Endothelial cell of umbilical vein (primary cell): Measurements from ENCODE around the gene RANBP6. TPM values are rescaled to one million over a fixed set of nuclear protein-coding genes. Genes with fewer than 3 reads are reported as not detected.

Experiments
- BruUV-seq: library from RNA; stranded (reverse); fragments of 400-500 nt; replicated peaks from 2 replicates; lab custom pipeline; 2021; lab: Mats Ljungman, UMichigan
- CTCF ChIA-PET: fragments of 300-600, 350-600 bp; sonication (Branson Sonifier 250); formaldehyde crosslinking; loops from one replicate; lab custom pipeline; 2021; ENCODE audit warnings: antibody characterized with exemption, inconsistent platforms; lab: Charles Lee
- POLR2A ChIA-PET: fragments of 300-600, 350-600 bp; sonication (Branson Sonifier 250); formaldehyde crosslinking; loops from one replicate; lab custom pipeline; 2021; ENCODE audit warnings: antibody characterized with exemption, inconsistent platforms; lab: Charles Lee
- DNase-seq: peaks from one replicate; pipeline ENCODE4 v3.0.0-alpha.2; 2011; ENCODE audit warnings: low read depth, low spot score
- FAIRE-seq: peaks from 2 replicates; lab custom pipeline; 2011; peaks lifted over from hg19 to GRCh38; lab: Jason Lieb, UNC
- H2AFZ ChIP-seq: 2 replicates; pipeline ENCODE4 v1.6.0; 2012; ENCODE audit warnings: low read depth, low read length, control low read depth, inconsistent platforms
- H3K27ac ChIP-seq: 2 replicates; pipeline ENCODE4 v1.5.1; 2011; ENCODE audit warnings: low read depth, mild to moderate bottlenecking, control low read depth, low read length, moderate library complexity; ENCODE audit not compliant: insufficient read depth
- H3K27me3 ChIP-seq, 2 experiments: 2 replicates each; pipeline versions ENCODE4 v1.6.0 to v1.6.1; 2011; ENCODE audit warnings: low read length in 2 of 2, mixed read lengths in 1 of 2; ENCODE audit not compliant: control insufficient read depth in 2 of 2, insufficient read depth in 2 of 2
- H3K36me3 ChIP-seq, 2 experiments: 2 replicates in 1 of 2; 3 replicates in 1 of 2; pipeline ENCODE4 v1.5.1; 2011; ENCODE audit warnings: low read length in 2 of 2, mild to moderate bottlenecking in 1 of 2, moderate library complexity in 1 of 2; ENCODE audit not compliant: control insufficient read depth in 2 of 2, insufficient read depth in 2 of 2; ENCODE audit errors: extremely low read depth in 1 of 2
- H3K4me1 ChIP-seq: 3 replicates; pipeline ENCODE4 v1.5.1; 2011; ENCODE audit warnings: mild to moderate bottlenecking, low read length; ENCODE audit not compliant: control insufficient read depth, insufficient read depth; ENCODE audit errors: extremely low read depth
- H3K4me2 ChIP-seq: 2 replicates; pipeline ENCODE4 v1.6.1; 2011; ENCODE audit warnings: low read length, control low read depth, mixed read lengths; ENCODE audit not compliant: insufficient read depth
- H3K4me3 ChIP-seq, 3 experiments: fragments of 200-600 bp in 1 of 3; sonication (generic), shearing (Covaris generic) in 1 of 3; replicated peaks in 1 of 3; 2 replicates each; pipeline ENCODE4 v1.5.1; 2011 to 2016; ENCODE audit warnings: control low read depth in 3 of 3, low read length in 3 of 3, mild to moderate bottlenecking in 2 of 3, inconsistent platforms in 1 of 3, low read depth in 1 of 3, moderate library complexity in 1 of 3; ENCODE audit not compliant: insufficient read depth in 1 of 3
- H3K79me2 ChIP-seq: 2 replicates; pipeline ENCODE4 v1.6.0; 2012; ENCODE audit warnings: low read length, inconsistent platforms; ENCODE audit not compliant: control insufficient read depth, insufficient read depth
- H3K9ac ChIP-seq: replicated peaks from 2 replicates; pipeline ENCODE3; 2011; ENCODE audit warnings: low read length, control low read depth; ENCODE audit not compliant: insufficient read depth; ENCODE audit errors: extremely low read depth
- H3K9me1 ChIP-seq: replicated peaks from 3 replicates; pipeline ENCODE4 v1.6.0; 2011; ENCODE audit warnings: mild to moderate bottlenecking, low read length; ENCODE audit not compliant: control insufficient read depth, insufficient read depth; ENCODE audit errors: extremely low read depth
- H3K9me3 ChIP-seq: replicated peaks from 2 replicates; pipeline ENCODE4 v1.5.1; 2012; ENCODE audit warnings: low read length, inconsistent platforms; ENCODE audit not compliant: control insufficient read depth, insufficient read depth
- H4K20me1 ChIP-seq: replicated peaks from 2 replicates; pipeline ENCODE3; 2011; ENCODE audit warnings: mild to moderate bottlenecking, low read length; ENCODE audit not compliant: control insufficient read depth, insufficient read depth; ENCODE audit errors: extremely low read depth
- CTCF ChIP-seq, 2 donors: IDR thresholded peaks; 1 replicate in 1 of 2; 2 replicates in 1 of 2; pipeline ENCODE4 v1.5.1; 2011; ENCODE audit warnings: low read length in 2 of 2, mild to moderate bottlenecking in 2 of 2, moderate library complexity in 2 of 2, control low read depth in 1 of 2, inconsistent platforms in 1 of 2, low read depth in 1 of 2; ENCODE audit not compliant: insufficient read depth in 1 of 2; ENCODE audit errors: extremely low read depth in 1 of 2
- EZH2 ChIP-seq: IDR thresholded peaks from 2 replicates; pipeline ENCODE4 v1.6.1; 2012; ENCODE audit warnings: borderline replicate concordance, low read depth, mild to moderate bottlenecking, moderate library complexity, low read length, inconsistent platforms; ENCODE audit not compliant: severe bottlenecking
- FOS ChIP-seq: IDR thresholded peaks from 2 replicates; pipeline ENCODE4 v1.6.1; 2011; ENCODE audit warnings: mild to moderate bottlenecking, low read length, moderate library complexity, borderline replicate concordance; ENCODE audit not compliant: insufficient read depth
- GATA2 ChIP-seq: IDR thresholded peaks from 2 replicates; pipeline ENCODE4 v1.7.0; 2011; ENCODE audit warnings: low read depth, mild to moderate bottlenecking, moderate library complexity, mixed read lengths, low read length; ENCODE audit not compliant: insufficient read length, insufficient read depth
- JUN ChIP-seq: IDR thresholded peaks from 2 replicates; pipeline ENCODE4 v1.6.1; 2011; ENCODE audit warnings: borderline replicate concordance, low read depth; ENCODE audit not compliant: insufficient read length, insufficient read depth
- MYC ChIP-seq: IDR thresholded peaks from one replicate; pipeline ENCODE4 v1.6.1; 2011; ENCODE audit warnings: mild to moderate bottlenecking, low read depth, low read length
- POLR2AphosphoS5 ChIP-seq: IDR thresholded peaks from 2 replicates; pipeline ENCODE4 v1.6.1; 2012; ENCODE audit warnings: low read depth, mild to moderate bottlenecking, control low read depth, low read length, moderate library complexity; ENCODE audit not compliant: insufficient read depth
- dilution Hi-C: fragments of 300-500 bp; cut with MboI; formaldehyde crosslinking; loops from one replicate; pipeline ENCODE4 v1.15.0; 2019; ENCODE audit warnings: low sequenced_read_pairs; ENCODE audit not compliant: extremely low pct_ligation_motif_present
- intact Hi-C: fragments of 100-400 bp; cut with micrococcal nuclease; formaldehyde crosslinking; loops from one replicate; pipeline ENCODE4 v1.10.0; 2022
- polyA plus RNA-seq, 4 experiments: library from polyadenylated mRNA; depleted of rRNA in 3 of 4; stranded (reverse) in 3 of 4; unstranded in 1 of 4; fragments of >200 nt; gene quantifications; 2 replicates each; pipeline versions ENCODE4 v1.2.1 to v1.2.3, GENCODE V29; 2011 to 2012; ENCODE audit warnings: missing spikeins in 1 of 4
- total RNA-seq: library from RNA; stranded (reverse); gene quantifications from 2 replicates; pipeline ENCODE4 v1.2.3, GENCODE V29; 2021

Gene RANBP6
- total and polyA plus RNA-seq, 2 donors (not counting 3 experiments of a cell fraction or from before 2014, with no cell fraction given): 5.3 to 20.9 TPM

- no peak for DNase-seq
- Histone ChIP-seq H3K4me1 (no peaks in the 10 kb centered on the region), H3K4me2 (no peak overlapping the region), H4K20me1 (peaks cover 4% of the 10 kb centered on the region), H3K4me3 (no peak overlapping the region), H3K36me3 (no peaks in the 10 kb centered on the region), H3K9me3 (no peaks in the 10 kb centered on the region), H3K79me2 (peaks cover 33% of the 10 kb centered on the region), H3K9me1 (no peaks in the 10 kb centered on the region), H3K27ac (no peak overlapping the region), H3K9ac (no peak overlapping the region), H2AFZ (no peak overlapping the region), H3K27me3 (no peaks in the 10 kb centered on the region)
- FAIRE-seq: no peak
- dilution Hi-C loops (no loop called here), intact Hi-C loops (no loop called here)
- ChIA-PET CTCF (interaction anchor here (1.1 to 1.6 kb wide), 4 partner anchors 8 to 312 kb away, joined by 3 to 5 read pairs (median 4); no protein-coding TSS in a partner anchor), POLR2A (no interaction called here)
- no TSS peak for BruUV-seq
- TF ChIP-seq MYC (no peak), POLR2AphosphoS5 (no peak), EZH2 (no peak), GATA2 (no peak), CTCF (IDR thresholded peaks at IDR 0.05; ENCODE audit: extremely low read depth in 1 of 2, insufficient read depth in 1 of 2, low read depth in 1 of 2, low read length in 2 of 2) (no peak), JUN (no peak), FOS (no peak)
Measured at GRCh38 chr9:5994493-5994892, 20.9 kb downstream of the RANBP6 start.
